ENCODE measurements around the gene GRIFIN. TPM values are rescaled to one million over a fixed set of nuclear protein-coding genes. Genes with fewer than 3 reads are reported as not detected.

GRIFIN gene
- total and polyA plus RNA-seq, 4 donors, result not detected

GRCh38 chr7:2487586-2488271 is 11.5 kb upstream of the GRIFIN start:
- ATAC-seq (ENCODE audit: insufficient read depth, low FRiP score), result no peak
- Histone ChIP-seq H3K36me3 (ENCODE audit: control insufficient read depth in 4 of 4, insufficient read depth in 4 of 4, low read length in 4 of 4) (no peaks in the 10 kb centered on the region), H3K4me1 (ENCODE audit: control insufficient read depth in 5 of 5, insufficient read depth in 5 of 5, low read length in 5 of 5) (peaks cover 0 to 23% (median 12%) of the 10 kb centered on the region in 5 donors), H3K9ac (ENCODE audit: insufficient read depth in 1 of 2, low read length in 2 of 2) (no peak overlapping the region), H3K27me3 (ENCODE audit: control insufficient read depth in 3 of 3, insufficient read depth in 3 of 3, low read length in 2 of 3) (peaks cover 0 to 2% (median 0%) of the 10 kb centered on the region in 3 donors), H3K9me3 (ENCODE audit: control insufficient read depth in 4 of 4, insufficient read depth in 3 of 4, low read length in 3 of 4) (peaks cover 0 to 8% (median 0%) of the 10 kb centered on the region in 4 donors), H3K27ac (ENCODE audit: low read depth in 1 of 2, low read length in 1 of 2) (no peak overlapping the region), H3K4me3 (no peak overlapping the region)
- no peak for TF ChIP-seq CTCF (IDR thresholded peaks at IDR 0.05; ENCODE audit: control extremely low read depth, extremely low read depth)
- DNase-seq, result peak; percentile 65 to 79 (median 65)
- 67 to 84% methylated on average over 14 of the region's 14 CpGs for WGBS, 2 donors

- Histone ChIP-seq H3K4me1 (ENCODE audit: control insufficient read depth in 5 of 5, insufficient read depth in 5 of 5, low read length in 5 of 5) (peaks cover 0 to 22% (median 7%) of the 10 kb centered on the region in 5 donors), H3K27me3 (ENCODE audit: control insufficient read depth in 3 of 3, insufficient read depth in 3 of 3, low read length in 2 of 3) (peaks cover 0 to 9% (median 2%) of the 10 kb centered on the region in 3 donors), H3K36me3 (ENCODE audit: control insufficient read depth in 4 of 4, insufficient read depth in 4 of 4, low read length in 4 of 4) (no peaks in the 10 kb centered on the region), H3K9me3 (ENCODE audit: control insufficient read depth in 4 of 4, insufficient read depth in 3 of 4, low read length in 3 of 4) (peaks cover 0 to 10% (median 0%) of the 10 kb centered on the region in 4 donors), H3K27ac (ENCODE audit: low read depth in 1 of 2, low read length in 1 of 2) (no peak overlapping the region), H3K4me3 (no peak overlapping the region), H3K9ac (ENCODE audit: insufficient read depth in 1 of 2, low read length in 2 of 2) (no peak overlapping the region)
- DNase-seq (no peak), ATAC-seq (ENCODE audit: insufficient read depth, low FRiP score) (no peak)
- no peak for TF ChIP-seq CTCF (IDR thresholded peaks at IDR 0.05; ENCODE audit: control extremely low read depth, extremely low read depth)
- WGBS, 2 donors, result 73 to 81% methylated on average over 12 of the region's 12 CpGs
These were observed 8.7 kb upstream of the GRIFIN start for GRCh38 chr7:2484868-2485267.

GRCh38 chr7:2483494-2483893 is 7.3 kb upstream of the GRIFIN start:
- 64% methylated on average over 5 of the region's 5 CpGs for WGBS, 2 donors
- ATAC-seq (ENCODE audit: insufficient read depth, low FRiP score) (no peak), DNase-seq (no peak)
- Histone ChIP-seq H3K4me1 (ENCODE audit: control insufficient read depth in 5 of 5, insufficient read depth in 5 of 5, low read length in 5 of 5) (peaks cover 0 to 20% (median 3%) of the 10 kb centered on the region in 5 donors), H3K9me3 (ENCODE audit: control insufficient read depth in 4 of 4, insufficient read depth in 3 of 4, low read length in 3 of 4) (peaks cover 0 to 10% (median 0%) of the 10 kb centered on the region in 4 donors), H3K27ac (ENCODE audit: low read depth in 1 of 2, low read length in 1 of 2) (no peak overlapping the region), H3K36me3 (ENCODE audit: control insufficient read depth in 4 of 4, insufficient read depth in 4 of 4, low read length in 4 of 4) (no peaks in the 10 kb centered on the region), H3K27me3 (ENCODE audit: control insufficient read depth in 3 of 3, insufficient read depth in 3 of 3, low read length in 2 of 3) (peaks cover 0 to 9% (median 2%) of the 10 kb centered on the region in 3 donors), H3K4me3 (no peak overlapping the region), H3K9ac (ENCODE audit: insufficient read depth in 1 of 2, low read length in 2 of 2) (no peak overlapping the region)
- no peak for TF ChIP-seq CTCF (IDR thresholded peaks at IDR 0.05; ENCODE audit: control extremely low read depth, extremely low read depth)
